Measurements from ENCODE around the gene EPN2. TPM values are rescaled to one million over a fixed set of nuclear protein-coding genes. Genes with fewer than 3 reads are reported as not detected.

EPN2 gene
- total RNA-seq, 1 experiment from 2014 or later = 35.6 TPM

DNA sequence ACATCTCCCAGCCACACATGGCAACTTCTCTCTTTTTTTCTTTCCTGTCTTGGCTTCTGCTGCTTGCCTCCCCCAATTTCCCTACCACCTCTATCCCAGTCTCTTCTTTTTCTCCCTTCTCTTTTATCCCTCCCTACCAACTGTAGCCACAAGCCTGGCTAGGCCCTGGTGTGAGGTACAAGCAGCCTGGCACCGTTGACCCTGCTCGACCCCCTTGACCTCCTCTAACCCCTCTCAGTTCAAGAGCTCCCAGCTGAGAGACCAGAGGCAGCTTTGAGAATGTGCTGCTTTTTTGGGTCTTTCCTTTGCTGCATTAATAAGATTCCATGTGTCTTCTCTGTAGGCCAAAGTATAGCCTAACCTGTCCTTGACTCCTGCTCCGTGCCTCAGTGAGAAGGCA lies 93.1 kb downstream of the EPN2 start:
- intact Hi-C loops (cut with micrococcal nuclease; ENCODE audit: unreplicated experiment) = no loop called here
- Histone ChIP-seq H3K9me3 (peaks cover 9% of the 10 kb centered on the region), H3K36me3 (ENCODE audit: control insufficient read depth, insufficient read depth, low read length) (no peaks in the 10 kb centered on the region; the same call in none of the 2 replicates), H3K27me3 (replicated peaks; ENCODE audit: control insufficient read depth, insufficient read depth, low read length) (no peaks in the 10 kb centered on the region), H3K4me3 (ENCODE audit: low read depth, low read length) (no peak overlapping the region), H3K4me1 (no peaks in the 10 kb centered on the region; the same call in 1 of the 2 replicates)
- Mint-ChIP-seq H3K4me3 (ENCODE audit: unreplicated experiment) (no peak overlapping the region), H3K27ac (ENCODE audit: unreplicated experiment) (no peak overlapping the region), H3K36me3 (ENCODE audit: insufficient read depth, unreplicated experiment) (peaks cover 34% of the 10 kb centered on the region), H3K4me1 (ENCODE audit: low read depth, unreplicated experiment) (peaks cover 12% of the 10 kb centered on the region), H3K27me3 (ENCODE audit: insufficient read depth, unreplicated experiment) (no peaks in the 10 kb centered on the region), H3K9me3 (ENCODE audit: unreplicated experiment) (no peaks in the 10 kb centered on the region)
- no TSS peak for BruUV-seq (replicated peaks)
- POLR2A ChIA-PET = no interaction called here
- peak in 1 of 2 experiments; percentile 10 for DNase-seq
- no peak for TF ChIP-seq CTCF (IDR thresholded peaks at IDR 0.05; ENCODE audit: insufficient read depth in 1 of 2, low read depth in 1 of 2, low read length in 1 of 2, severe bottlenecking in 1 of 2, unreplicated experiment in 1 of 2)
- CTCF ChIA-PET = no interaction called here

DNA sequence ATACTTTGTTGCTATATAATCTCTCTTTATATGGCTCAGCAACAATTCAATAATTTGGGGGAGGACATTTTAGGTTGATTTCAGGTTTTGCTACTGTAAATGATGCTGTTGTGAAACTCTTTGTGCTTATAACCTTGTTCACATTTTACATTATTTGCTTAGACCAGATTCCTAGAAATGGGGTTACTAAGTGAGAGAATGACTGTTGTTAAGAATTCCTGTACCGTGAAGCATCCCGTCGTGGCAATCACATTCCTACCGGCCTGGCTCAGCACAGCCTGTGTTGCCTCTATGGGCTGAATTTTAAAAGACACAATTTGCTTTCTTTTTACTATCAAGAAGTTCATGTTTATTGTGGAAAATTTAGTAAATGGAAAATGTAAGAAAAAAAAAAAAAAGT lies 94.0 kb downstream of the EPN2 start:
- POLR2A ChIA-PET = no interaction called here
- Mint-ChIP-seq H3K9me3 (ENCODE audit: unreplicated experiment) (no peaks in the 10 kb centered on the region), H3K4me1 (ENCODE audit: low read depth, unreplicated experiment) (peaks cover 12% of the 10 kb centered on the region), H3K36me3 (ENCODE audit: insufficient read depth, unreplicated experiment) (peaks cover 34% of the 10 kb centered on the region), H3K27me3 (ENCODE audit: insufficient read depth, unreplicated experiment) (no peaks in the 10 kb centered on the region), H3K27ac (ENCODE audit: unreplicated experiment) (no peak overlapping the region), H3K4me3 (ENCODE audit: unreplicated experiment) (no peak overlapping the region)
- Histone ChIP-seq H3K27me3 (replicated peaks; ENCODE audit: control insufficient read depth, insufficient read depth, low read length) (no peaks in the 10 kb centered on the region), H3K4me1 (no peaks in the 10 kb centered on the region; the same call in 1 of the 2 replicates), H3K4me3 (ENCODE audit: low read depth, low read length) (no peak overlapping the region), H3K36me3 (ENCODE audit: control insufficient read depth, insufficient read depth, low read length) (no peaks in the 10 kb centered on the region; the same call in none of the 2 replicates), H3K9me3 (peaks cover under 1% of the 10 kb centered on the region)
- BruUV-seq (replicated peaks) = no TSS peak
- no peak for DNase-seq
- intact Hi-C loops (cut with micrococcal nuclease; ENCODE audit: unreplicated experiment) = no loop called here
- no peak for TF ChIP-seq CTCF (IDR thresholded peaks at IDR 0.05; ENCODE audit: insufficient read depth in 1 of 2, low read depth in 1 of 2, low read length in 1 of 2, severe bottlenecking in 1 of 2, unreplicated experiment in 1 of 2)
- CTCF ChIA-PET = no interaction called here

- Histone ChIP-seq H3K4me3 (ENCODE audit: low read depth, low read length) (no peak overlapping the region), H3K36me3 (ENCODE audit: control insufficient read depth, insufficient read depth, low read length) (no peaks in the 10 kb centered on the region; the same call in none of the 2 replicates), H3K27me3 (replicated peaks; ENCODE audit: control insufficient read depth, insufficient read depth, low read length) (no peaks in the 10 kb centered on the region), H3K9me3 (no peaks in the 10 kb centered on the region), H3K4me1 (peaks cover 2% of the 10 kb centered on the region)
- Mint-ChIP-seq H3K4me3 (ENCODE audit: unreplicated experiment) (no peak overlapping the region), H3K36me3 (ENCODE audit: insufficient read depth, unreplicated experiment) (peaks cover 29% of the 10 kb centered on the region), H3K27ac (ENCODE audit: unreplicated experiment) (no peak overlapping the region), H3K27me3 (ENCODE audit: insufficient read depth, unreplicated experiment) (no peaks in the 10 kb centered on the region), H3K9me3 (ENCODE audit: unreplicated experiment) (no peaks in the 10 kb centered on the region), H3K4me1 (ENCODE audit: low read depth, unreplicated experiment) (peaks cover 8% of the 10 kb centered on the region)
- BruUV-seq (replicated peaks) = no TSS peak
- DNase-seq = peak in 1 of 2 experiments; percentile 16
- TF ChIP-seq CTCF (IDR thresholded peaks at IDR 0.05; ENCODE audit: insufficient read depth in 1 of 2, low read depth in 1 of 2, low read length in 1 of 2, severe bottlenecking in 1 of 2, unreplicated experiment in 1 of 2) = no peak
- CTCF ChIA-PET = interaction anchor here (0.6 kb wide), 1 partner anchor 40 kb away, joined by 5 read pairs; no protein-coding TSS in a partner anchor
- intact Hi-C loops (cut with micrococcal nuclease; ENCODE audit: unreplicated experiment) = no loop called here
- POLR2A ChIA-PET = no interaction called here
Observed at GRCh38 chr17:19331543-19332245, 94.5 kb downstream of the EPN2 start.
